GM12873 (cell line): Measurements from ENCODE around the gene MED23.

Experiments
- TF ChIP-seq, protein P1 (sequence below): IDR thresholded peaks from 2 replicates; pipeline ENCODE4 v1.5.1; 2012; ENCODE audit warnings: low read depth, mild to moderate bottlenecking, moderate library complexity, low read length, control low read depth; ENCODE audit not compliant: insufficient read depth; ENCODE audit errors: missing control alignments

Gene MED23

DNA sequence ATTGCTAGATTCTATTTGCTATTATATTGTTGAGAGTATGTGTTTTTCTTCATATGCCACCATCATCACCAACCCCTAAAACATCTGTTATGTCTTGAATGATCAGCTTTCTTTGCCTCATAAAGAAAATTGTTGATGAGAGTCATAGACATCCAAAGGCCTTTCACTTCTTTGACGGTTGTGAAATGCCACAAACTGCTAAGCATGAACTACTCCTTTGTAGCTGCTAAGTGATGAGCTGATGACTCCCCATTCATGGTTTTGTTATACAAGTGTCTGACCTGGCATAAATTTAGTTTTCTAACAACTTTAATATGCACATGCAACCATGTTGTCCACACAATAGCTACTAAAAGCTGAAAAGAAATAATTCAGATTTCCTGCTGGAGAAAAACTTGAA lies 684 bp upstream of the MED23 start:
- TF ChIP-seq, protein P1, sequence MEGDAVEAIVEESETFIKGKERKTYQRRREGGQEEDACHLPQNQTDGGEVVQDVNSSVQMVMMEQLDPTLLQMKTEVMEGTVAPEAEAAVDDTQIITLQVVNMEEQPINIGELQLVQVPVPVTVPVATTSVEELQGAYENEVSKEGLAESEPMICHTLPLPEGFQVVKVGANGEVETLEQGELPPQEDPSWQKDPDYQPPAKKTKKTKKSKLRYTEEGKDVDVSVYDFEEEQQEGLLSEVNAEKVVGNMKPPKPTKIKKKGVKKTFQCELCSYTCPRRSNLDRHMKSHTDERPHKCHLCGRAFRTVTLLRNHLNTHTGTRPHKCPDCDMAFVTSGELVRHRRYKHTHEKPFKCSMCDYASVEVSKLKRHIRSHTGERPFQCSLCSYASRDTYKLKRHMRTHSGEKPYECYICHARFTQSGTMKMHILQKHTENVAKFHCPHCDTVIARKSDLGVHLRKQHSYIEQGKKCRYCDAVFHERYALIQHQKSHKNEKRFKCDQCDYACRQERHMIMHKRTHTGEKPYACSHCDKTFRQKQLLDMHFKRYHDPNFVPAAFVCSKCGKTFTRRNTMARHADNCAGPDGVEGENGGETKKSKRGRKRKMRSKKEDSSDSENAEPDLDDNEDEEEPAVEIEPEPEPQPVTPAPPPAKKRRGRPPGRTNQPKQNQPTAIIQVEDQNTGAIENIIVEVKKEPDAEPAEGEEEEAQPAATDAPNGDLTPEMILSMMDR: no peak

DNA sequence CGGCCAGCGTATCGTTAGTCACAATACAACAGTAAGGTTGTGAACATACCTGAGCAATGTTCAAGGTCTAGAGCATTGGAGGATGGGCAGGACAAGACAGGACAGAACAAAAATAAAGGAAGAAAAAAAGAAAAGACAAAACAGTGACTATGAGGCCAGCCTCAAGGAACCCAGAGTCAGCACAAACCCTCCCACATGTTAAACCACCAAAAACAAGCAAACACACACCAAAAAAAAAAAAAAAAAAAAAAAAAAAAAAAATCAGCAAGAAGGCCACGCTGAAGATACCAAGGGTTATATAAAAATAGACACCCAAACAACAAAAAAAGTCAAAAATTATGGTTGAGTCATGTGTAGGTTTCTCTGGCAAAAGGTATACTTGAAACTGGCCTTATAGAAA lies 12.8 kb downstream of the MED23 start:
- TF ChIP-seq, protein P1: no peak

DNA sequence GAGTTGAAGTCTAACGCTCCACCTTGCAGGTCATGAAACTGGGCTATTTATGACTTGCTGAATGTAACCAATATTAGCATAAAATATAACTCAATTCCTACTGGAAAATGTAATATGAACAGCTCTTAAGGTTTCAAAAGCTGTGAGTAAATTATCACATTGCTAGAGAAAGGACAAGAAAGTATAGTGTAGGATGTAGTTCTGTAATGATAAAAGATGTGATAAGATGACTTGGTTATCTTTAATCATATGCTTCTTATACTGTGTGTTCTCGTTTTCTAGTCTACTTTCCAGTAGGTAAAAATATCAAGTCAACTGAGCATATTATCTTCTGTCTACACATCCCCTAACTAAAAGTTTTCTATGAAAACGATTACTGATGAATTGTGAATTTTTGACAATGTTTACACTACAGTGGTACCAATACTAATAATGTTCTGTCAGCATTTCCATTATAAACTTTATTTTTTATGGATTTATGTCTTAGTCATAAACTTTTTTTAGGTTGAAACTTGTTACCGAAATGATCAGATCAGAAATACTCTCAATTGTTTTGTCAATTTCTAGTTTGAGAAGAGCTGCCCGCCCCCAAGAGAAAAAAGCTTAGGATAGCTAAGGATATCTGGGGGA lies 14.6 kb downstream of the MED23 start:
- TF ChIP-seq, protein P1: no peak

DNA sequence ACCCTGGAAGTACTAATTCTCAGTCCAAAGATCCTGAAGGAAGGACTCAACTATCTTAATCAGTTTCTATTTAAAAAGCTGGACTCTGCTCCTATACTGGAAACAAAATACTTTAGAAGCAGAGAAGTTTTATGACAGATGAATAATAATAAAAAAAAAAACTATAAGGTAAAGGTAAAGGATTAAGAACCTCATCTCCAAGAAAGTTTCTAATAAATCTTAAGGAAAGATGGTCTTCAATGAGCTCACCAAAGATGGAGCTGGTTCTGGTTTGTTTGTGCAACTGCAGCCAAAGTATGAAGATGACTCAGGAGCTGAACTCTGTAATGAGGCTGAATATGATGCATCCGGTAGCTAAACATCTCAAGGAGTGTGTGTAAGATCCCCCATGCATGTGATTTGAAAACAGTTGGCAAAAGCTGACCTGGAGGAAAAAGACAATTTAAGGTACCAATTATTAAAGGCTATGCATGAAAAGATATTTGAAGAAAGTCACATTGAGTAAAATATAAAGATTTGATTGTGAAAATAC lies 25.2 kb downstream of the MED23 start:
- TF ChIP-seq, protein P1: no peak

DNA sequence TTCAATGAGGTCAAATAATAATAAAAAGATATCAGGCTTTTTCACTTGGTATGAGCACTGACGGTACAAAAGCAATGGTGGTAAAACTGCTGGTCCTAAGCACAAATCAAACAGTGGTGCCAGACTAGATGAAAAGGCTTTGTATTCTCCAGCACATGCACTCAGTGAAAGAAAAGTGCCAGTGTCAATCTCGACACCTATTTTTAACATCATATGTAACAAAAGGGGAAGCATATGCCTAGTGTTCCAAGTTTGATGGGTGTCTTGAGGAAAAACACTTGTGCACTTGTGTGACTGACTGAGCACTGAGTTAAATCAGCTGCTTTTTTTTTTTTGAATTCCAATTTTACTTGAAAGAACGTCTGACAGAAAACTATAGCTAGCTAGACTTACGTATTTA lies 27.3 kb downstream of the MED23 start:
- TF ChIP-seq, protein P1: no peak

DNA sequence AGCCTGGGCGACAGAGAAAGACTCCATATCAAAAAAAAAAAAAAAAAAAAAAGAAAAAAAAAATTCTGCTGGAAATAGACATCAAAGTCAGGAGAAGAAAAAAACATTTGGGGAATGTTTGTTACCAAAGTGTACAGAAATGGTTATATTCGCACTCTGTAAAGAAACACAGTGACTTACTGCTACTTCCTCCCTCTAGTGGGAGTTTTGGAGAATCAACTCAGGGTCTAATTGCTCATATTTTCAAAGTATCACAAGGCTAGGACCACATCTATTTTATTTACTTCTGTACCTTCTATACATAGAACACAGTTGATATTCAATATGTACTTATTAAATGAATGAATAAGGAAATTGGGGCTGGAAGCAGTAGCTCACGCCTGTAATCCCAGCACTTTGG lies 30.6 kb downstream of the MED23 start:
- TF ChIP-seq, protein P1: peak; percentile 34

DNA sequence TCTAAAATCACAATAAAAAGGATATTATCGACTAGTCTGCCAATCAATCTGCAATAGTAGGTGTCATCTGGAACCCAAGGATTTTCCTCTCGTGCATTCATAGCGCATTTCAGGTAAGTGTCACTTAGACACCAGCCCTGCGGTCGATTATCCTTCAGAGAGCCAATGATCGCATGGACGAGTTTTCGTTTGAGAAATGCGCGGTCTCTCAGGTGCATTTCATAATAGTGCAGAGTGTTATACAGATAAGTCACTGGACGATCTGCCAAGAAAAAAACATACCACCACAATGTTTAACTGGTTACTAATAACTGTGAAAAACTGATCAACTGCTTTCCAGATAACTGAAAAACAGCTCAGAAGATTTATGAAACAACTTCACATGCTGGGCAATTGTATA lies 34.0 kb downstream of the MED23 start:
- TF ChIP-seq, protein P1: no peak
